NOMO-1 treated with DMSO at 0.1 percent for 48 hours (cell line): ENCODE data around the gene MYZAP.
A peak's percentile ranks its signal among the peaks of the same experiment; 100 is the strongest.
"Not testable (repeated sequence)": the region's sequence is repeated elsewhere in the genome, so short reads cannot be mapped to it uniquely, and the experiment has no call there.

Source experiments
- DNase-seq: peaks from one replicate; lab custom pipeline; 2025; ENCODE audit not compliant: unreplicated experiment; lab: John Stamatoyannopoulos, UW

MYZAP gene

DNA sequence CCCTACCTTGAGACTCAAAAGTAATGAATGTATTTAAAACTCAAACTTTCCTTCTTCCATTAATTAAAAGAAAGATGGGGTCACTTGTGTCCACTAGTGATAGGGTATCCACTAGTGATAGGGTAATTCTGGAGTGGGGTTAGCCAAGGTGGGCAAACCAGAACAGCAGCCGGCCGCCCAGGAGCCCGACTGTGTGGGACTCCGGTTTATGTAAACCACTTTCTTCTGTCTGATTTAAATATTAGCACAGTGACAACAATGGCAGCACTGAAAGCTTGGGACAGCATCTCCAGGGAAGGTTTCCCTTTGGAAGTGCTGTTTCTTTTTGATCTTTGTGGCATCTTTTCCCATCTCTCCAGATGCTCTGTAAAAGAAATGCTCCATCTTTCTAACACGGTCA, 722 bp downstream of the MYZAP start:
- DNase-seq = no peak

DNA sequence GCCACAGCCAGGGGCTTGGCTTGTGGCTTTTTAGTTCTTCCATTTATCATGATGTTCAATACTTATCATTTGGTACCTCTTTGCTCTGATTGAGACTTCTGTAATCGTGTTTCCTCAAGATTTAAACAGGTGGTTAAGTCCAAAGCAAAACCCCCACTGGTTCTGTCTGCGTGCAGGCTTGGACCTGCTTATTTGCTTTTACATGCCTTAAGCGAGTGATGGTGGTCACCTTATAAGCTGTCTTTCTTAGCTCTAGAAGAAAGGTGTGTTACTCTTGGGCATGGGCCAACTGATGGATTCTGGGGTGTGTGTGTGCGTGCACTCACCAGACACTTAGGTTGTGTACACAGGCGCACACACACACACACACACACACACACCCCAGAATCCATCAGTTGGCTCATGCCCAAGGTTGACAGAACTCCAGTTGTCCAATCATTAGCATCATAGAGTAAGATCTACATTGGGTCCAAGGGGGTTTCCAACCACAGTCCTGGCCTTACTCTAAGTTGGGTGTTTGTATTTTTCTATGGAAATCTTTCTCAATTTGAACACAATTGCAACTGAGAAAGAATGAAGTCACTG, 1.2 kb downstream of the MYZAP start:
- DNase-seq = no peak

DNA sequence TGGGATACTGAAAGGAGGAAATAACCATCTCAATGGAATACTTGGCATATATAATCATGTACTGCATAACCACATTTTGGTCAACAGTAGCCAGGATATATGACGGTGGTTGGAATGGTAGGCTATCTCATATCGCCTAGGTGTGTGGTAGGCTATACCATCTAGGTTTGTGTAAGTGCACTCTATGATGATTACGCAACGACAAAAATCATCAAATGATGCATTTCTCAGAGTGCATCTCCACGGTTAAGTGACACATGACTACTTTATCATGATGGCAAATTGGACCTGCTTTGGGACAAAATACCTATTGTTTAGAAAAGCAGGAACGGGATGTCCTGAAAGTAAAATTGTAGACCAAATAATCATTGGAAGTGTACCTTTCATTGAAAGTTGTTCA, 2.8 kb downstream of the MYZAP start:
- no peak for DNase-seq

DNA sequence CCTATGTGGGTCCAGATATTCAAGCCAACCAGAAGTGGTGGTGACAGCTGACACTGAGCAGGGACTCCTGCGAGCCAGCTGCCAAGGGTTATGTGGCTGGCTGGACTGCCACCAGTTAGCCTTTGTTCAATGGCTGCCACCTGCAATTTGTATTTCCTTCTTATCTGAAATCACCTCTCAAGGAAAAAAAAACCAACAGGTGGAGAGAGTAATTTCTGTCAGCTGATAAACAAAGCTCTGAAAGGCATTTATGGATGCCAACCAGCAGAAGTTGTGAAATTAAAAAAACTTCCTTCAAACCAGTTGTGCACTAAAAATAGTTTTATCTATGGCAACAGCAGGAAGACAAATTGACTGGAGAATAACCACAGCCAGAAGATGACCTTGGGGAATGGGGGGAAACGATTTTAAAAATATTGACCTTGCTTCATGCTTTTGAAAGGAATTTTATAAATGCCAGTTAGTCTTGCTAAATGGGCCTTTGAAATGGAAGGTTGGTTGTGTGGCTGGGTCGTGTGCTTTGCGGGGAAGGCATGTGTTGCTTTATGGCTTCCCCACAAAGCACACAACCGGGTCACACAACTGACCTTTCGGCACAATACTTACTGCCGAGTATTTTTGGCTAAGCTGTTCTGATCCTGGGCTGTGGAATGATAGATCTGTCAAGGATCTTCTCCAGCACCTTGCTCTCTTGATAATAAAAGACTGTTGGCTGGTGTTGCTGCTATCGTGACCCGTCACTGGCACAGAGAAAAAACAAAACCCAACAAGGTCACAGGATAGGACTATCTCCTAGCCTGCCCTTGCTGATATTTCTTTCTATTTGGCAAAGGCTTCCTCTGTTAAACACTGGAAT, 3.5 kb downstream of the MYZAP start:
- DNase-seq = no peak

DNA sequence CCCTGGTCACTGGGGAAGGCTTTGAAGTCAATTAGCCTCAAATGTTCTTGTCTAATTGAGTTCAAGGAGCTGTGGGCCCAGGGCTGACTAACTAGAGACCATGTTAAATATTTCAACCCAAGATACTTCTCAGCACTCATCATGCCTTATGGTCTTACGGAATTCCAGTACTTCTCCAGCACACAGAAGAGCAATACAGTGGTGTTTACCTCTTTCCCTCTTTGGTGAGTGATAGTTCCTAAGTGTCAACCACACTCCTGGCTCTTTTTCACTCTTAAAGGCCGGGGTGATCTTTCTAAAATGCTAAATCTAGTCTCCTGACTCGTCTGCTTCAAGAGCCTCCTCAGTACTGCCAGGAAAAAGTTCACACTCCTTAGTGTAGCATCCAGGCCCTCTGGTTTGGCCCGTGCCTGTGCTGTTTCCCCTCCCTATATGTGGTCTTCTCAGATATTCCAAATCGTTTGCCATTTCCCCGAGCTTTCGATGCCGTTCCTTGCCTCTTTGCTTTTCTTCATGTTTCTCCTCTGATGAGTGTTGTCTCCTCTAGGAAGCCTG, 4.7 kb downstream of the MYZAP start:
- no peak for DNase-seq

DNA sequence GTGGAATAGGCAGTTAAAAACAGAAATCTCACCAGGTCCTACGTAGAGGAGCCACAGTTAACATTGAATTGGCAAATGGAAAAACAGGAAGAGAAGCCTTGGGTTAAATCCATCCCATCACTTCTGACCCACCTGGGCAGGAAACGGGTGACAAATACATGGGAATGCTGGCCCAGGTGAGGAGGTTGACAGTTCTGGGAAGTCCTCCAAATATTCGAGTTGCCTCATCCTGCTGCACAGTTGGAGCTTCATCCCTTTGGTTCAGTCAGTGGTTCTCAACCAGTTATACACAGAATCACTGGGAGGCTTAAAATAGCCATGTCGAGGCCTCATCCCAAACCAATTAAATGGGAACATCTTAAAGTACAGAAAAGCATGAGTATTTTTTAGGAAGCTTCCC, 5.3 kb downstream of the MYZAP start:
- no peak for DNase-seq

DNA sequence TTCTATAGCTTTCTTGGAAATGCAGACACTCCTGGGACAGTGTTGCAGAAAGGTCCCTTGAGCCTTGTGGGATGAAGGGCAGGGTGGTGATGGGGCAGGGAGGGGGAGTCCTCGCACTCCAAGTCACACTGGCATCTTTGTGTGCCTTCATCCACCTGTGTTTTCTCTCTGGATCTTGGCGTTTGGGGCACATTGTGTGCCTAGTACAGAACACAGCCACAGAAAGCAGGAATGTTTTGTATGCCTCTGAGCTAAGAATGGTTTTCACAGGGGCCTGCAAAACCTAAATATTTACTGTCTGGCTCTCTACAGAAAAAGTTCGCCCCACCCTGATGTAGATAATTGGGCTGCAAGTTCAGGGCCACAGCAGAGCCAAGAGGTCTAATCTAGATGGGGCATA, 5.7 kb downstream of the MYZAP start:
- DNase-seq = no peak

DNA sequence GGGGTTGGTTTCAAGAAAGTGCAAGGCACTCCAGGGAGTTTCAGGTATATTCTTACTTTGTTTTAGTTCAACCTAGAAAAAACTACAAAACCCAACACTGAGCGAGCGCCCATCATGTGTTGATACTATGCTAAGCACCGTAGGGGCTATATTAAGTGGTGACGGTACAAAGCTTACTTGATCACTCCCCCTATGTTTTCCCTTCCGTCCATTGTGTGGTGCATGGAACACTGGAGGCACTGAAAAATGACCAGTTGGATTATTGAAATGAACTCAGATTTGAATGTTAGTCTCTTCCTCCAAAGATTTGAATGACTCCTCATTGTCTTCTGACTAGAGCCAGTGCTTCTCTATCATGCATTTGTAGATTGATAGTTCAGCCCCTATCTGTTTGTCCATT, 6.6 kb downstream of the MYZAP start:
- no peak for DNase-seq

DNA sequence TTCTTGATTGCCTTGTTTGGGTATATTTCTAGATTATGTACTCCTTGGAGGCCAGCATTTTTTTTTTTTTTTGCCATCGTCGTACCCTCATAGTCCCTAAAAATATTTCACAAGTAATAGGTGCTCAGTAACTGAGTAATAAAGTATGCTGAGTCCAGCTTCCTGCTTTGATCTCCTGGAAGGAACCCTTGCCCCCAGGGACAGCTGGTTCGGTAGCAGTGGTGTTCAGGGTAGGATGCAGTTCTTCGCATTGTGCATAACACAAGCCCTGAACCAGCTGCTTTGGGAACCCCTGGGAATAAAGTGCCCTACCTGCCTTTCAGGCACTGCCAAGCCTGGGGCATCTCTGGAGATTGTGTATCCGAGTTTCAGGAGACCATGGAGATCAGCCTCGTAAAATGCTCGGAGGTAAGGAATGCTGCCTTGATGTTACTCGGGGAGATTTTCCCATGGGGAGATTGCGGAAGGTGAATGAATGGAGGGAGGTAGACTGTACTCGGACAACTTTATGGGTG, 7.6 kb downstream of the MYZAP start:
- DNase-seq = no peak

DNA sequence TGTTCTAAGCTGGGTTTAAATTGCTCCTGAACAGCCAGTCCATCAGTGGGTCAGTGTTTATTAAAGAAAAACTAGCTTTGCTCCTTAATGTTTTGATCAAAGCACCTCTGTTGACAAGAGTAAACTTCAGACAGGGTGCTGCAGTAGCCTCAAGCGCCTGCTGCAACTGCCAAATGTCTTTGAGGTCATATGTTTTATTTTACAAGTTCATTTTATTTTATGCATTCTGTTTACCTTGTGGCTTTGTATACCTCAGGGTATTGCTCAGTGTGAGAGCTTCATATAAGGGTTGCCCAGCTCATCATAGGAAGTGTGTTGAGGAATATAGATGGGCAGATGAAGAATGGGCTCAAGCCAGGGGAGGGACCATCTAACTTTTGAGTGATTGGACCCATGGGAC, 8.5 kb downstream of the MYZAP start:
- no peak for DNase-seq

DNA sequence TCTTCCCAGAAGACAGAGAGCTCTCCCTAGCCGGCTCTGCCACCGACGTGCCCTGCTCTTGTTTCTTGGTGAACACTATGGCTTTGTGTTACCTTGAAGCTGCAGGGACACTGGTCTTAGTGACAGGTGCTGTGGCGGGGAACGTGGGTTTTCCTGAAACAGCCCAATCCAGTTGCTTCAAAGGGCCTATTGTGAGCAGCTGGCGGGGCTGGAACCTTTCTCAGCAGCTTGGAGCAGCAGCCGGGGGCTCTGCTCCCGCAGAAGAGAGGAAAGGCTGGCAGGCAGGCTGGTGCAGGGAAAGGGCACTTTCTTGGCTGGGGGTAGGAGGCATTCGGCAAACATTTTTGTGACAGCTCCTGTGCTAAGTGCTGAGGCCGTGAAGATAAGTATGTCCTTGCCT, 12.8 kb downstream of the MYZAP start:
- no peak for DNase-seq

DNA sequence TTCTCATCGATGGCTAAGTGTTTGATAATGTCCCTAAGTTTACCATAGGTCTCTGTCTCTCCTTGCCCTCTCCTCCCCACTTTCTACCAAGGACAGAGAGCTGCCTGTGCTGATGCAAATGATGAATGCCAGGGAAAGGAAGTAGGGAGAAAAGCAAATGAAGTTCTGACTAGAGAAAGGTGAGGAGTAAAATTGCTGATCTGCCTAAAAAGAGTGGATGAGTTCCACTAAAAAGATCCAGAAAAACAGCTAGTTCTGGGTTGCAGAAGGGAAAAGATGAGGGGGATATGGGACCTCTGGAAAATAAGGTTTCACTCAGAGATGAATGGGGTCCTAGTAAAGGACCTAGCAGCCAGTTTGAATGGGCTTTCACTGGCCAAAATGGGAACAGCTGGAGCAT, 13.8 kb downstream of the MYZAP start:
- DNase-seq = no peak

DNA sequence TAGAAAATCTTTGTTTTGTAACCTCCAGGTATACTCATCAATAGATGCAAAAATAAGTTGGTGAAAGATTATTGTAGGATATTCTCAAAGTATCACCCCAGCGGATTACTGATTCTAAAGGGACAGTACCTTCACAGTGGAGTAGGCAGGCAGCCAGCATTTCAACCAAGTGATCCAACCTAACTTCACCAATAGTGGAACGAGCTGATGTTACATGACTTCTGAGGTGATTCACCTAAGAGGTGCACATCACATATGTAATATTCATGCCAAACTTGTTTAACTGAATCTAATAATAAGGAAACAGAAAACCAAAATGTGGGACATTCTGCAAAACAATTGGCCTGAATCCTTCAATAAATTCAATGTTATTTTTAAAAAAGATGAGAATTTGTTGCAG, 14.3 kb downstream of the MYZAP start:
- DNase-seq = no peak

DNA sequence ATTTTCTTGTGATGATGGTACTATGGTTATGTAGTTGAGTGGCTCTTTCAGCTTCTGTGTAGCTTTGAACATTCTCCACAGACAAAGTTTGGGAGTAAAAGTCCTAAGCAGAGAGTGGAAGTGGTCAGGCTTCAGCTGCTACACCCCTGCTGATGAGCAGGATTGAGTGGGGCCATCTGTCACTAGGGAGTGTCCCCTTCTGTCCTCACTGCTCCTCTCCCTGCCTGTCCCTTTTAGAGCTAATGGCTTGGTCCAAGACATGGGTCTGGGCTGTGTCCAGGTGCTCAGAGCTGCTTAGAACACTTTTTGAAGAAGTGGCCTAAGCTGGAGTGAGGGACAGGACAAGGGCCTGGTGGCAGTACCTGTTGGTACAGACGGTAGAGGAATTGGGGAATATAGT, 15.1 kb downstream of the MYZAP start:
- no peak for DNase-seq

DNA sequence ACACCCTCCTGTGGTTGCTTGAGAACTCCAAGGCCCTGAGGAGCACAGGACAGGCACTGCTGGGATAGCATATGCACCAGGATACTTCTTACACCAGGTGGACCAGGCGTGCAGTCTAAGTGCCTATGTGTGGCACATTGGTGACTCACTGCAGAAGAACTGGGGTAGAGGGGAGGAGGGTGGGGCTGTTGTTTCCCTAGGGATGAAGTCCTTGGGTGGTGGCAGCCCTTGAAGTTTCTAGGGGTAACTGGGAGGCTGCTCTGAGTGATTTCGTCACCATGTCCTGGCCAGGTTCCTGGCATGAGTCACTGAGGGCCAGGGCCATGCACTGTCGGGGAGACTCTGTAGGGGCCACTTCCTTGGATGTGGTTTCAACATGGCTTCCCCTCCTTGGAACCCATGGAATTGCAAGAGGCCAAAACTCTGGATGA, 15.9 kb downstream of the MYZAP start:
- no peak for DNase-seq

DNA sequence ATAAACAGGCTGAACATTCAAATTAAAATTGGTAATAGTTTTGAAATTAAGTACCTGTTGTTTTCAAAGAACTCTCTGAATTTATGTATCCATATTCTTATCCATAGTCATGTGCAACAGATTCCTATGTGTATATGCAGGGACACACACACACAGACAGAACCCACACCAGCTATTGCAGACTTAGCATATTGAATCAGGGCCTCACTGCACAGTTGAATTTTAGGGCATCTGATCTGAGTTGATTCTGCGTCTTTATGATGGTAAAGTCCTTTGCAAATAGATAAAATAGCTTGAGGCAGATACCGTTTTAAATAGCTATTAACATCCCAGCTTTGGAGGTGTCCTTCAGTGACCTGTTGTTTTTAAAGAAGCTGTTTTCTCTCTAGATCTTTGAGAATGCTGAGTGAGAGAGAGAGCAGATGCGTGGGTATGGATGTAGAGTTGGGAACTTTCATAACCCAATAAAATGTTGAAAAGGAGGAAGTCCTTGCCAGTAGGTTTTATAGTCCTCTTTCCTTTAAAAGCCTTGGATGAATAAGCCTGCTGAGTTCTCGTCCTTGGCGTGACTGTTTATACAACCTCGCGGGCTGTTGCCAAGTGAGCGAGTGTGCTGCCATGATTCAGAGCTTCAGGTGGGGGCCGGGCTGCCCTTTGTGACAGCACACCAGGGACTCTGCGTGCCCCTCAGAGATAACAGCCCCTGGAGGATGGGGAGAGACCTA, 18.3 kb downstream of the MYZAP start:
- DNase-seq = peak; percentile 9

DNA sequence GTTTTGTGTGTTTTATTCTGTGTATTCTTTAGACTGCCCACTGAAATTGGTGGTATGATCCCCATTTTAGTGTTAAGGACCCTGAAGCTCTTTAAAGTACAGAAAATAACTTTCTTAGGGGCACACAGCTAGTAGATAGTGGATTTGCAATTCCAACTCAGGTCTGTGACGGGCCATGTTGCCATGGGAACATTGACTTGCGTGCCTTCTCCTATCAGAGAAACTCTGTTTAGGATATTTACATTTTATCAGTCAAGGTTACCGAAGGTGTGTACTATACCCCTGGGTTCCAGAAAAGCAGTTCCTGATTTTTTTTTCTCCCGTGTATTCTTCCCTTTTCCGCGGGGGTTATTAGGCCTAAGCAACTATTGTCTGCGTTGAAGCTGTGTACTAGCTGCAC, 19.4 kb downstream of the MYZAP start:
- DNase-seq = no peak

DNA sequence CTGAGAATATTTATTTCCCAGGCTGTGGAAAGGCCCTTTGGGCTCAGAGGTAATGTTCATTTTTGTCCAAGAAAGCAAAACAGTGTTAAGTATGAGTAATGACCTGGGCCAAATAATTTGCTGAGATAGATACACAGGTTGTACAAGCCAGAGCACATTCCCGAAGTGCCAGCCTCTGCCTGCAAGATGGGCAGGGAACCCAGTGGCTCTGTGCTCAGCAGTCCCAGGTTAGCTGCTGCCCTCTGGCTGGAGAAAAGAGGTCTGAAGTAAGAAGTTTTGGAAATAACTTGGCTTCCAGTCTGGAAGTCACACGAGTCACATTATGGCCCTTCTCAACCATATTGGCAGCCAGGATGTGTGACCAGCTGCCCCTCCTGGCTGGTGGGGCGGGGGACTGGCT, 20.2 kb downstream of the MYZAP start:
- no peak for DNase-seq

DNA sequence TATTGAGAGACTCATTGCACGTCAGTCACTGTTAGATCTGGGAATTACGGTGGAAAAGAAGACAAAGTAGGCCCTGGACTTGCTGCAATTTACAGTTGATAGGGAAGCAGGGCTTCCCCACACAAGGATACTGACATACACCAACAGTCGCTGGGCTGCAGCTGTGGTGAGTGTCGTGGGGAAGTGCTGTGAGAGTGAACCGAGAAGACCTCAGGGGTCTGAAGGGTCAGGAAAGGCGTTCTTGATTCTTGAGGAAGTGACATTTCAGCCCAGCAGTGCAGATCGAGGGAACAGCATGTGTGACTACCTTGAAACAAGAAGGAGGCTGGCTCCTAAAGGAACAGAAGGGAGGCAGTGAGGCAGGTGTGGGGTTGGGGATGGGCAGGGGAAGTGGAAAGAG, 22.5 kb downstream of the MYZAP start:
- DNase-seq = no peak

DNA sequence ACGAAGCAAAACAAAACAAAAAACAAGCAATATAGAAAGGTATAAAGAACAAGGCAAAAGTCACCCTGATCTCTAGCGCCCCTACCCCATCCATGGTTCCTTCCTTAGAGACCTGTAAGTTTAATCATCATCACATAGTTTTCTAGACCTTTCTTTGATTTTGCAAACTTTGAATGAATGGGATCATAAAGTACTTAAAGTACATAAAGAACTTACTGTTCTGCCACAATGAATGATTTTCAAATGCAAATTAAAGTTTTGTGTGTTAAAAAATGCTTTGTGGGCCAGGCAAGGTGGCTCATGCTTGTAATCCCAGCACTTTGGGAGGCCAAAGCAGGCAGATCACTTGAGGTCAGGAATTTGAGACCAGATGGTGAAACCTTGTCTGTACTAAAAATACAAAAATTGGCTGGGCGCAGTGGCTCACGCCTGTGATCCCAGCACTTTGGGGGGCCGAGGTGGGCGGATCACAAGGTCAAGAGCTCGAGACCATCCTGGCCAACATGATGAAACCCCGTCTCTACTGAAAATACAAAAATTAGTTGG, 24.3 kb downstream of the MYZAP start:
- not testable (repeated sequence) for DNase-seq

DNA sequence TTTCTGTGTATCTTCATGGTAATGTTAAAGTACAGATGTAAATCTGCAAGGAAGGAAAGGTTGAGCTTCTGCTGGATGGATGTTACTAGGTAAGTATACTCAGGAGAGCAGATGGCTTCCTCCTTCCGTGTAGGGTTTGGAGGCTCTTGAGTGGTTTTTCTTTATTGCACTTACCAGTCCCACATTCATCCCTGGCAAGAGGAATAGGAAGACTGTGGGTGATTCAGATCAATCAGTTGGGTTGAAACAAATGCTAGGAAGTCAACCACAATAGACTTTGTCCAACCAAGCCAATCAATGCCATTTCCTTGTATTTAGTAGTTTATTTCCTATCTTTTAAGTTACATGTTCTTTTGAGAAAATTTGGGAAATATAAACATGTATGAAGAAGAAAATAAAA, 26.6 kb downstream of the MYZAP start:
- DNase-seq = no peak
